Hepatocyte (in vitro differentiated cells): Measurements from ENCODE around the gene SRD5A1. TPM values are rescaled to one million over a fixed set of nuclear protein-coding genes. Genes with fewer than 3 reads are reported as not detected.
"Not testable (repeated sequence)": the region's sequence is repeated elsewhere in the genome, so short reads cannot be mapped to it uniquely, and the experiment has no call there.

Experiments used
- DNase-seq: peaks from one replicate; pipeline ENCODE4 v3.0.0-alpha.2; 2016; ENCODE audit warnings: low spot score
- H2AFZ ChIP-seq: fragments of 200-600 bp; sonication (generic); 2 replicates; pipeline ENCODE4 v1.6.0; 2016; ENCODE audit warnings: antibody characterized with exemption, mild to moderate bottlenecking
- H3K27ac ChIP-seq: fragments of 200-600 bp; sonication (generic); 2 replicates; pipeline ENCODE4 v1.5.1; 2016; ENCODE audit warnings: mild to moderate bottlenecking
- H3K27me3 ChIP-seq: fragments of 200-600 bp; sonication (generic); 2 replicates; pipeline ENCODE4 v1.6.1; 2016
- H3K36me3 ChIP-seq: fragments of 200-600 bp; sonication (generic); replicated peaks from 2 replicates; pipeline ENCODE4 v1.5.1; 2016; ENCODE audit warnings: low read depth; ENCODE audit not compliant: insufficient read depth
- H3K4me1 ChIP-seq: fragments of 200-600 bp; sonication (generic); 2 replicates; pipeline ENCODE4 v1.5.1; 2016; ENCODE audit warnings: mild to moderate bottlenecking, moderate library complexity; ENCODE audit not compliant: insufficient read depth
- H3K4me2 ChIP-seq: fragments of 200-600 bp; sonication (generic); 2 replicates; pipeline ENCODE4 v1.6.0; 2016
- H3K4me3 ChIP-seq: fragments of 200-600 bp; sonication (generic); 2 replicates; pipeline ENCODE4 v1.5.1; 2016; ENCODE audit warnings: mild to moderate bottlenecking
- H3K79me2 ChIP-seq: fragments of 200-600 bp; sonication (generic); 2 replicates; pipeline ENCODE4 v1.6.0; 2017; ENCODE audit warnings: mild to moderate bottlenecking
- H3K9me2 ChIP-seq: fragments of 200-600 bp; sonication (generic); replicated peaks from 2 replicates; pipeline ENCODE4 v1.6.0; 2017; ENCODE audit warnings: mild to moderate bottlenecking; ENCODE audit not compliant: insufficient read depth
- H3K9me3 ChIP-seq: fragments of 200-600 bp; sonication (generic); 2 replicates; pipeline ENCODE4 v1.5.1; 2016; ENCODE audit warnings: low read depth, mild to moderate bottlenecking
- H4K20me1 ChIP-seq: fragments of 200-600 bp; sonication (generic); 2 replicates; pipeline ENCODE4 v1.6.0; 2016; ENCODE audit warnings: mild to moderate bottlenecking; ENCODE audit not compliant: insufficient read depth, poor library complexity, severe bottlenecking
- EZH2 ChIP-seq: fragments of 200-600 bp; sonication (generic); IDR thresholded peaks from 2 replicates; pipeline ENCODE4 v1.6.1; 2016; ENCODE audit warnings: antibody characterized with exemption, mild to moderate bottlenecking, borderline replicate concordance
- EZH2phosphoT487 ChIP-seq: fragments of 200-600 bp; sonication (generic); IDR thresholded peaks from one replicate; pipeline ENCODE4 v1.6.1; 2018; ENCODE audit warnings: antibody characterized with exemption, mild to moderate bottlenecking, low read depth, moderate library complexity; ENCODE audit not compliant: unreplicated experiment, severe bottlenecking
- WGBS: methylation state at CpG from one replicate; pipeline ENCODE4 v1.1.6; 2016; ENCODE audit warnings: low lambda C conversion rate; ENCODE audit errors: missing lambda C conversion rate; 5-methylcytosine and 5-hydroxymethylcytosine counted together
- polyA plus RNA-seq: library from polyadenylated mRNA; unstranded; fragments of >200 nt; fragmentation: Nextera tagmentation; extraction: Ambion mirVana; gene quantifications from 2 replicates; pipeline ENCODE4 v1.2.1, GENCODE V29; 2016
- total RNA-seq: library from RNA; depleted of rRNA; stranded (reverse); fragments of >200 nt; gene quantifications from 2 replicates; pipeline ENCODE4 v1.2.3, GENCODE V29; 2014
- TF ChIP-seq, protein P1 (sequence below): fragments of 200-600 bp; sonication (generic); IDR thresholded peaks from 2 replicates; pipeline ENCODE4 v1.5.1; 2016; ENCODE audit warnings: antibody characterized with exemption, mild to moderate bottlenecking; ENCODE audit not compliant: poor library complexity

The SRD5A1 gene
- total and polyA plus RNA-seq, 2 experiments from 2014 or later, result 8.6 to 12.1 TPM

DNA sequence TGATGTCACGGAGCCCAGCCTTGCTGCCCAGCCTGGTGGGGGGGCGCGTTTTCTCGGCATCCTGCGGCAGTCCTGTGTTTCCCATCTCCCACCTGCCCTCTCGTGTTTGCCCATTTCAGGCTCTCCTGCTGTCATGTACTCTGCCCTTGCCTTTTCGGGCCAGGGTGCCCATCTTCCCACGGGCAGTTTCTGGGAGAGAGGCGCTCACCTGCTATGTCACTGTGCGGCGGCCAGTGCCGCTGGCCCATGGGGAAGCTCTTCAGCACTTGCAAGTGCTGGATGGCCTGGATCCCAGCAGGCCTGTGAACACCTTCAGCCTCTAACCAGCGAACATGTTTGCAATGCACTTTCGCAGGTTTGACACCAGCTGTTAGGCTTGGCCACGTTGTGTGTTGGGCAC, 33.5 kb downstream of the SRD5A1 start:
- no peaks in the 10 kb centered on the region for H4K20me1 ChIP-seq
- no peak overlapping the region for H3K4me3 ChIP-seq
- no peaks in the 10 kb centered on the region for H3K9me2 ChIP-seq
- 94% methylated on average over 15 of the region's 15 CpGs for WGBS
- no peaks in the 10 kb centered on the region for H3K79me2 ChIP-seq
- H3K27ac ChIP-seq, result no peak overlapping the region
- H3K4me2 ChIP-seq, result no peak overlapping the region
- H2AFZ ChIP-seq, result no peak overlapping the region
- TF ChIP-seq, protein P1, sequence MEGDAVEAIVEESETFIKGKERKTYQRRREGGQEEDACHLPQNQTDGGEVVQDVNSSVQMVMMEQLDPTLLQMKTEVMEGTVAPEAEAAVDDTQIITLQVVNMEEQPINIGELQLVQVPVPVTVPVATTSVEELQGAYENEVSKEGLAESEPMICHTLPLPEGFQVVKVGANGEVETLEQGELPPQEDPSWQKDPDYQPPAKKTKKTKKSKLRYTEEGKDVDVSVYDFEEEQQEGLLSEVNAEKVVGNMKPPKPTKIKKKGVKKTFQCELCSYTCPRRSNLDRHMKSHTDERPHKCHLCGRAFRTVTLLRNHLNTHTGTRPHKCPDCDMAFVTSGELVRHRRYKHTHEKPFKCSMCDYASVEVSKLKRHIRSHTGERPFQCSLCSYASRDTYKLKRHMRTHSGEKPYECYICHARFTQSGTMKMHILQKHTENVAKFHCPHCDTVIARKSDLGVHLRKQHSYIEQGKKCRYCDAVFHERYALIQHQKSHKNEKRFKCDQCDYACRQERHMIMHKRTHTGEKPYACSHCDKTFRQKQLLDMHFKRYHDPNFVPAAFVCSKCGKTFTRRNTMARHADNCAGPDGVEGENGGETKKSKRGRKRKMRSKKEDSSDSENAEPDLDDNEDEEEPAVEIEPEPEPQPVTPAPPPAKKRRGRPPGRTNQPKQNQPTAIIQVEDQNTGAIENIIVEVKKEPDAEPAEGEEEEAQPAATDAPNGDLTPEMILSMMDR, result no peak
- TF ChIP-seq EZH2 (no peak), EZH2phosphoT487 (no peak)
- H3K36me3 ChIP-seq, result no peaks in the 10 kb centered on the region
- no peaks in the 10 kb centered on the region for H3K4me1 ChIP-seq
- H3K27me3 ChIP-seq, result no peaks in the 10 kb centered on the region
- no peaks in the 10 kb centered on the region for H3K9me3 ChIP-seq
- DNase-seq, result no peak

DNA sequence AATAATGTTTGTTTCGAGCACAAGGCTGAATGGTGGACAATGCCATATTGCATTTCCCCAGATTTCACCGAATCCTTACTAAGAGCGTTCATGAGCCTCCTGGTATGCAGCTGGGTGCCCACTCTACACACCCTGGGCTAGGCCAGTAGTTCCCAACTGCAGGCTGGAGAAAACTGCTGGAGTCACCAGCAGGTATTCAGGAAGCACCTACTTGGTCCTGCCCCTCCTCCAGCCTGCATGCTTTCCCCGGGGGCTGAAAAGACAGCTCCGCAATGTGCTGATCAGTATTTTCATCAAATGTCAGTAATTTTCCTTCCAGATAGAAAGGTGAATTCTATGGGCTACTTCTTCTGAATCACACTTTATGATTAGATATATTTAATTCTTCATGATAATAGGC, 34.4 kb downstream of the SRD5A1 start:
- Histone ChIP-seq H2AFZ (no peak overlapping the region), H3K79me2 (no peaks in the 10 kb centered on the region), H3K4me3 (no peak overlapping the region), H3K27ac (no peak overlapping the region), H3K9me3 (no peaks in the 10 kb centered on the region), H3K36me3 (no peaks in the 10 kb centered on the region), H4K20me1 (no peaks in the 10 kb centered on the region), H3K4me1 (no peaks in the 10 kb centered on the region), H3K27me3 (no peaks in the 10 kb centered on the region), H3K4me2 (no peak overlapping the region), H3K9me2 (no peaks in the 10 kb centered on the region)
- DNase-seq, result no peak
- no peak for TF ChIP-seq EZH2phosphoT487
- no peak for TF ChIP-seq EZH2
- TF ChIP-seq, protein P1, result no peak
- 95% methylated on average over 5 of the region's 5 CpGs for WGBS

DNA sequence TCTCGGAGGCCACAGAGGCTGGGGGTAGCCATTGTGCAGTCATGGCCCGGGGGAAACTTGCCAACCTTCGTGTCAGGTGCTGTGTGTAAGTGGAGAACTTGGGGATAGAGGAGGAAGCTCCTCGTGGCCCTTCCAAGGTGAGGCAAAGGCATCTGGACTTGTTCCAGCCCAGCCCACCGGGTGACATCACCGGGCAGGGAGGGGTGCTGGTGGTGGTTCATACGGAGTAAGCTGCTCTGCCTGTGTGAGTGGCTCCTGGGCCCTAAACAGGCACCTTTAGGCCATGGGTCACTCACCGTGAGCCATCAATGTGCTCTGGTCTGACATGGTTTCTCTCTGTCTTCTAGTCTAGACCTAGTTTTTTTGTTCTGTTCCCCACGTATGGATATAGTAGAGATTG, 35.5 kb downstream of the SRD5A1 start:
- H3K4me2 ChIP-seq, H3K27me3 ChIP-seq, H3K79me2 ChIP-seq, DNase-seq, H2AFZ ChIP-seq, H3K9me2 ChIP-seq, H3K36me3 ChIP-seq, H3K9me3 ChIP-seq, H4K20me1 ChIP-seq, H3K4me3 ChIP-seq, H3K27ac ChIP-seq, H3K4me1 ChIP-seq: not testable (repeated sequence)
- 85% methylated on average over 9 of the region's 9 CpGs for WGBS

- H3K79me2 ChIP-seq, result no peaks in the 10 kb centered on the region
- TF ChIP-seq, protein P1, result no peak
- no peak for TF ChIP-seq EZH2phosphoT487
- TF ChIP-seq EZH2, result no peak
- no peaks in the 10 kb centered on the region for H3K27me3 ChIP-seq
- no peak overlapping the region for H3K27ac ChIP-seq
- no peaks in the 10 kb centered on the region for H3K9me2 ChIP-seq
- WGBS, result 78% methylated on average over 5 of the region's 5 CpGs
- H3K4me2 ChIP-seq, result no peak overlapping the region
- H4K20me1 ChIP-seq, result no peaks in the 10 kb centered on the region
- no peaks in the 10 kb centered on the region for H3K9me3 ChIP-seq
- no peaks in the 10 kb centered on the region for H3K4me1 ChIP-seq
- no peak overlapping the region for H3K4me3 ChIP-seq
- H3K36me3 ChIP-seq, result no peaks in the 10 kb centered on the region
- DNase-seq, result no peak
- no peak overlapping the region for H2AFZ ChIP-seq
These were observed 39.8 kb downstream of the SRD5A1 start for GRCh38 chr5:6673031-6673430.
